HG02610 (cell line): ENCODE results near the gene MAIP1.

Experiments used
- ATAC-seq: cut with Tn5 transposase; IDR thresholded peaks from one replicate; pipeline ENCODE4 v1.9.1; 2021; ENCODE audit warnings: mild to moderate bottlenecking, moderate library complexity; ENCODE audit not compliant: unreplicated experiment

The MAIP1 gene

DNA sequence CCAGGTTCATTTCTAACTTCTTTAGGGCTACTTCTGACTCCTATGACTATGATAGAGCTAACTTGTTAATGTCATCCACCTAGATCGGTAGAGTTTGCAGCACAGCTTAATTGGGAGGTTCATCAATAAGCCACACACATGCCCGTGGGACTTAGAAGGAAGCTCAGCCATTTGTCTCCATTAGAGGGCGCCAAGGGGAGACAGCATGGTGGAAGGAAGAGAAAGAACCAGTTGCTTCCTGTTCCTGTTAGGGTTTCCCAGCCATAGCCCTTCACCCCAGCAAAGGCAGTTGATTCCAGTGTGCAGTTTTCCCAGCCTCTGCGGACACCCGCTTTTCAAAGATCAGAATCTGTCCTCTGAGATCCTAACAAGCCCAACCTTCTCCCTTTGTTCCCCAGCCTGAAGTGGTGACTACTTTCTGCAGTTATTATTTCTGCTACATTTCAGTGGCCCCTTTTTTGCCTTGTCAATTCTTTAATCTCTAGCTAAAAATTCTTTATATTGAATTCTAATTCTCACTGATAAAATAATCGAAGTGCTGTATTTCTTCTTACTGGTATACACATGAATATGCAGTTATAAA, 30.3 kb downstream of the MAIP1 start:
- no peak for ATAC-seq

DNA sequence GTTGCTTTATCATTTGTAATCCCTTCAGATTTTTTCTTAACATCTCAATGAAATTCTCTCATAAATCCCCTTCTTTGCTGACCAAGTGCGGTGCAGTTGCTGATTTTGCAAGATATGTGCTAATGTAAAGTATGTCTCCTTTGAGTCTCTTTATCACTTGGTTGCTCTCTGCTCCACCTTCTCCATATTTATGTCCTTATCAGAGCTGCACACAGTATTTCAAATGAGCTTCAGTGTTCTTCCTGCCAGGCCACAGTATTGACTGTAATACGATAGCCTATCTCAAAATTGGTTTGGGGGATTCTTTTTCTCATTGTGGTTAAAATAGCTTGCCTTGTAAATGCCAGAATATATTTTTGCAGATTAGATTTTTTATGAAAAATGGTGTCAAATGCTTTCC, 32.2 kb downstream of the MAIP1 start:
- ATAC-seq, result no peak

DNA sequence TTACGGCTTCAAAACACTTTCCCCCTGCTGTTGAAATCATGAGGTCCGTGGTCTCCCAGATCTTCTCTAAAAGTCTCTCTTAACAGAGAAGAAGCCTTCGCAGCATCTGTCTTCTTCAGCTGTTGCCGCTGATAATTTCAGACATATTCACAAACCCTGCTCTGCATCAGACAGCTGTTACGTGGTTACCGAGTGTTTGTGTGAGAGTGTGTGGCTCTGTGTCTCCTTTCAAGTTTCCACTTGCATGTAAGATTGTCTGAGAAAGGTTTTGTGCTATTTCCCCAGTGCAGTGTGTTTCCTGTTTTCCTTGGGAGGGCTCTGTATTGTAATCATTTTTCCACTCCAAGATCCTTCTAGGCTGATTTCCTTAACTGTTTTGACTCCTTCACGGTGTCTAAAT, 32.8 kb downstream of the MAIP1 start:
- no peak for ATAC-seq

DNA sequence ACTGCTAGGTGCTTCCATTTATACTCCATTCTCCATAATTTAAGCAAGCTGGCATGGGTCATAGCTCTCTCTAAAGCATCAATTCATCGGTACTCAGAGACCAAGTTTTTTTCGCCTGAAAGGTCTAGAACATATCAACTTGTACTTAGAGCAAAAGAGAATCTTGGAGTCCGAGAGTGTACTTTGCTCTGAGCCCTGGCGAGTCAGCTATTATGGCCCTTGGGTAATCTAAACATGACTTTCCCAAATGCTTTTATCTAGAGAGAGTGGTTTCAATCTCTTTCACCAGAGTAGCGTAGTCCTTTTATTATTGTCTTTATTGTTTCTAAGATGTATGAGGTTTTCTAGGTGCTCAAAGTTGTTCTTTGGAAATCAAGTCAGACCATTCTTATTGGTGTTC, 34.4 kb downstream of the MAIP1 start:
- no peak for ATAC-seq

DNA sequence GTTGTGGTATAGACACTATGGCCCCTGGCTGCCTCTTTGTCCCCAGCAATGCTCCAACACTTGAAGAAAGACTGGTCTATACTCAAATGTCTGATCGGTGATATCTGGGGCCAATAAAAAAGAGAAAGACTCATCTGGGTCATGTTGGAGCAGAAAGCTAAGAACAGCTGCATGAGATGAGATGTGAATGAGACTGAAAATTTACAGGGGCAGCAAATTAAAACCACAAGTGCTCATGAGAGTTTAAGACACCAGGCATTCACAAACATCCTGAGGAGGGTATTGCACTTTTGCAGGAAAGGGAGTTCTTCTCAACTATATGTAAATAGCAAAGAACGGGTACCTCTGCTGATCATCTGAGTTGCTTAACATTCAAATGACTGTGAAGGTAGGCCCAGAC, 36.3 kb downstream of the MAIP1 start:
- no peak for ATAC-seq

DNA sequence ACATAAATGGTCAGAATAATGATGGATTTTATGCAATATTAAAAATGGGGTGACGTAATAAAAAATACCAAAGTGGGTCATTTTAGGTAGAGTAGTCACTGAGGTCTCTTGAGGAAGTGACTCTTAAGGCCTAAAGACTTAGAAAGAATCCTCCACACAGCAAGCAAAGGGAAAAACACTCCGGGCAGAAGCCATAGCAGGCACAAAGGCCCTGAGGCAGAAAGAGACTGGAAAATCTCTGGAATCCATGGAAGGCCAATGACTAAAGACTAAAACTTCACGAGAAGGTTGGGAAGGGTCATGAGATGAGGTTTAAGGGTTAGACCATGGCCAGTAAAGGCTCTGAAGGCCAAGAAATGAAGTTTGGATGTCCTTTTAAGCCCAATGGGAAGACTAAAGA, 36.9 kb downstream of the MAIP1 start:
- ATAC-seq, result no peak

DNA sequence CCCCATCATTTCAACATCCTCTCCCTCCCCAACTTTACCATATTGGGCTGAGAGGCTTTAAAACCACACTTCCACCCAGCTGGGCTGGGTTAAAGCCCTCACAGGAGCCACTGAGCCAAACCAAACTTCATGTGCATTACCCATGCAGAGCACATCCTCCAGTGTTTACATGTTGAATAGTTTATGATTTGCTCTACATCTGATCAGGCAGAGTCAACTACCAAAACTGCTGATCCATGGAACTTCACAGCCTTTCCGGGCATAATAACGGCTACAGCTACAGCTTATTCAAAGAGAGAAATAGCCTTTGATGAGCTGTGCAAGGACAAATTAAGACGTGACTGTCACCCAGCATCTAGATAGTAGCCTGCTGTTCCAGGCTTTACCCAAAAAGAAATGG, 39.0 kb downstream of the MAIP1 start:
- no peak for ATAC-seq

DNA sequence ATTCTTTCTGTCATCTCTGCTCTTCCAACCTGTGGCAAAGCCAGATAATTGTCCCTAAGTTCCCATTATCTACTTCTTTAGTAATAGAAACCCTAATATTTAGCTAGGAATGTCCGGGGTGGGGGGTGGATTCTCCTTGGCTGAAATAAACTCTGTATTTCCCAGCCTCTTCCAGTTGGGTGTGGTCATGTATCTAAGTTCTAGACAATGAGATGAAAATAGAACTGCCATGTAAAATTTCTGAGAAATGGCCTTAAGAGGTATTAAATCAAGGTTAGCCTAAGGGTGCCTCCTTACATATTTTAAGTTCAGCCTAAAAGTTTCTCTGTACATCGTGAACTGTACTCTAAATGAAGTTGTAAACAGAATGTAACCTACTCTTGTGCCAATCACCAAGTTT, 39.5 kb downstream of the MAIP1 start:
- ATAC-seq, result no peak

DNA sequence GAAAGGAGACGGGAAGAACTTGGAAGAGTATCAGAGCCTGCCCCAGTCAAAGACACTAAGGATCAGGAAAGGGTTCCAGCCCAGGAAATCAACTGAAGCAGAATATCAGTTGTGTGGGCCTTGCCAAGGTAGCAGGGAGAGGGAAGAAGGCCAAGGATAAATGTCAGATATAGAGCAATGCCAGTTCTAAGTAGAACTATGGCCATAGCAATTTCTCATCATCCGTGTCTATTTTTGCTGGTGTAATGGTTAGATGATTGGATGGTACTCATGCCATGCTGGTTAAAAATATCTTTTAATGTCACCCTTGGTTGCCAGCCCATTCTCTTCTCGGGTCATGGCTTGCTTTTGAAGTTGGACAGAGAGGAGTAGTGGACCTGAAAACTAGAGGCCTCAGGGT, 41.9 kb downstream of the MAIP1 start:
- ATAC-seq, result no peak

DNA sequence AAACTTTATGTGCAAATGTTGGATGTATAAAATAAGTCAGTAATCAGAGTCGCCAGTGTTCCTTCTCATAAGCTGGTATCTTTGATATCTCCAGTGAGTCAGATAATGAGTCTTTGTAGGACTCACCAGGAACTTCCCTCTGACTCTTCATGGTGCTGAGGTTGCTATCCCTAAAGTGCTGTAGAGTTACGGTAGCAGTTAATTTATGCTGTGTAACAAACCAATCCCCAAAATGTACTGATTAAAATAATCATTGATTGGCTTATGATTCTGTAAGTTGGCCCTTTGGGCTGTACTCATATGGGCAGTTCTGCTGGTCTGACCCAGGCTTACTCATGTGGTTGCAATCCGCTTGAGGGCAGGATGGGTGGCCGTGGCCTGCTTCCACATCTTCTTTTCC, 43.8 kb downstream of the MAIP1 start:
- ATAC-seq, result no peak

DNA sequence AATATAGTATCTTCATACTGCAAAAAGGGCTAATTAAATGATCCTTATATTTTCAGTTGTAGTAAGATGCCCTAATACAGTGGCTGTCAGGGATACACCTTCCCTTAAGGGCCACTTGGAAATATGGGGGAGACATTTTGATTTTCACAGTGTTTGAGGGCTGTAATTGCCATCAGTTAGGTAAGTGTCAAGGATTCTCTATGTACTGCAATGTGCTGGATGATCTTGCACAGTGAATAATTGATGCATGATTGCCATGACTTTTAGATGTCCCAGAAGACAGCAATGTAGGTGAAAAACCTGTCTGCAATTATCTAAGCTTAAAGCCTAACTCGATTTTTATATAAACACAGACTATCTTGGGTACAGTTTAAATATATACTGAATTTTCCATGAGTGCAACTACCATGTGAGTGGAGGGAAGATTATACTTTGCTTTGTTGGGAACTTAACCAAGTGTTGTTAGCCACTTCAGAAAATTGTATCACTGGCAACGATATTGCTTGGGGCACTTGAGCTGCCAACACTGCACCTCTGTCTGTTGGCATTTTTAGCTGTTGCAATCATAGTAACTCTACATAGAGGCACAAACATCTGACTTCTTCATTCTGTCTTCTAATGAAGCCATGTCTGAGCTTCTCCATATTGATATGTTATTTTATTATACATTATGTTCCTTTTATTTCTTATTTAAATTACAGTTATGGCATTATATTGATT, 45.2 kb downstream of the MAIP1 start:
- no peak for ATAC-seq

DNA sequence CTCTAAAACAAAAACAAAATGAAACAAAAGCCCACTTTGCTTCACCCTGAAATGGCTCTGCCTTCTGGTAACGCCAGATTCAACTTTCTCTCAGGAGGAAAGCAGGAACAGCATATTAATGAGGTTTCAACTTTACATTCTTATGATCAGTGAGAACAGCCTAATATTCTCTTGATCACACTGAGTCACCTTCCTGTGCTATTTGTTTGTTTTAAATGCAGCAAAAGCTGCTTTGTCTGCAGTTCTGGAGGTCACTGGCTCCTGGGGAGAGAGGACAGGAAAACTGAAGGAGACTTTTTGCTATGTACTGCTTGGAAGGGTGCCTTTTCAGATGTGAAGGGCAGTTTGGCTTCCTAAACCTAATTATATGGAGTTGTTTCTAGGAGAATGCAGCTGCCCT, 48.1 kb downstream of the MAIP1 start:
- ATAC-seq, result no peak

DNA sequence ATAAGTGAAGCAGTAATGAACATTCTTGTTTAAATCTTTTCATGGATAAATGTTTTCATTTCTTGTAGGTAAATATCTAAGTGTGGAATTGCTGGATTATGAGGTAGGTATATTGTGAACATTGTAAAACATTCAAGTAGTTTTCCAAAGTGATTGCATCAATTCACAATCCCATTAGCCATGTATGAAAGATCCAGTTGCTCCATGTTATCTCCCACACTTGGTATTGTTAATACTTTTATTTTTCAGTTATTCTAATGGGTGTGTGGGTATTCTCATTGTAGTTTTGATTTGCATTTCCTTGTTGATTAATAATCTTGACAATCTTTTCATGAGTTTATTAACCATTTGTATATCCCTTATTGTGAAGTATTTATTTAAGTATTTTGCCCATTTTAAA, 50.3 kb downstream of the MAIP1 start:
- ATAC-seq, result no peak

DNA sequence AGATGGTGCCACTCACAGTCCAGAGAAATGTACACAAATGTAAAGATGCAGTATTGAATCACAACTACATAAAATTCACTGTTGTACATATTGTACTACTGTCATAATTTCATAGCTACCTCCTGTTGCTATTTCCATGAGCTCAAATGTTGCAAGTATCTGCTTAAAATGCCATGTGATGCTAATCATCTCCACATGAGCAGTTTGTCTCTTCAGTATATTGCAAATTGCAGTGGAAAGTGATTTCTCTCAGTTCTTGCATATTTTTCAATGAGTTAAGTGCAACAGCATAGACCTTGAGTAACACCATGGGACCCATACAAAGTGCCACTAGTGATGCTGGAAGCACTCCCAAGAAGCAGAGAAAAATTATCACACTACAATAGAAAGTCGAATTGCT, 51.9 kb downstream of the MAIP1 start:
- ATAC-seq, result no peak

DNA sequence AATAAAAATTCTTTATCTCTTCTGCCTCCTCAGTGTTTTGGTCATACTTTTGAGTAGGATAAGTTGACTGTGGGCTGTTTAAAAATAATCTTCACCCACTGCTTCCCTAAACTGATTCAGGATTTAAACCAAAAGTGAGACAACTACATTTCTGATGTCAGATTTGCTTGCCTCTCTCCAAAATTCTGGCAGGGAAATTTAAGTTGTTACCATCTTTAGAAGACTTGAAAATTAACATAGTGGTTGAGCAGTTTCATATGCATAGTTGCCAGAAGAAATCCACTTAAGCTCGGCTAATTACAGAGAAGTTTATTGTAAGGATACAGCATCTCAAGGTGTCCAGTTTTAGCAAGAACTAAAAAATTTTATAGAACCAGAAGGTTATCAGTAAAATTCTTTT, 57.0 kb downstream of the MAIP1 start:
- ATAC-seq, result no peak
